T-helper 1 cell treated with Interleukin-12 subunit alpha and Interleukin-12 subunit beta and Interleukin-4 antibody, amounts not matched to agents 30 μg/mL and 1 μg/mL, for 36 hours (primary cell): ENCODE data around the gene ACSF2.

Experiments
- H3K27ac Mint-ChIP-seq: one replicate; pipeline ENCODE4 v1.8.0; 2021; ENCODE audit warnings: mild to moderate bottlenecking, mixed read lengths
- H3K27me3 Mint-ChIP-seq: one replicate; pipeline ENCODE4 v1.8.0; 2021; ENCODE audit warnings: low read depth, mixed read lengths
- H3K36me3 Mint-ChIP-seq: one replicate; pipeline ENCODE4 v1.8.0; 2021; ENCODE audit warnings: low read depth, mixed read lengths
- H3K4me1 Mint-ChIP-seq: one replicate; pipeline ENCODE4 v1.8.0; 2021; ENCODE audit warnings: low read depth, mixed read lengths
- H3K4me3 Mint-ChIP-seq: one replicate; pipeline ENCODE4 v1.8.0; 2021; ENCODE audit warnings: mild to moderate bottlenecking, moderate library complexity, mixed read lengths
- H3K9me3 Mint-ChIP-seq: one replicate; pipeline ENCODE4 v1.8.0; 2021; ENCODE audit warnings: mixed read lengths

ACSF2 gene

GRCh38 chr17:50517011-50517410, 91.0 kb downstream of the ACSF2 start:
- no peak overlapping the region for H3K27ac Mint-ChIP-seq
- peaks cover 15% of the 10 kb centered on the region for H3K4me1 Mint-ChIP-seq
- H3K9me3 Mint-ChIP-seq, result no peaks in the 10 kb centered on the region
- no peaks in the 10 kb centered on the region for H3K27me3 Mint-ChIP-seq
- no peaks in the 10 kb centered on the region for H3K36me3 Mint-ChIP-seq
- no peak overlapping the region for H3K4me3 Mint-ChIP-seq

GRCh38 chr17:50517504-50518383, 91.7 kb downstream of the ACSF2 start:
- no peaks in the 10 kb centered on the region for H3K36me3 Mint-ChIP-seq
- no peak overlapping the region for H3K4me3 Mint-ChIP-seq
- no peaks in the 10 kb centered on the region for H3K9me3 Mint-ChIP-seq
- peaks cover 12% of the 10 kb centered on the region for H3K4me1 Mint-ChIP-seq
- no peaks in the 10 kb centered on the region for H3K27me3 Mint-ChIP-seq
- no peak overlapping the region for H3K27ac Mint-ChIP-seq

GRCh38 chr17:50518384-50519023, 92.5 kb downstream of the ACSF2 start:
- Mint-ChIP-seq H3K36me3 (no peaks in the 10 kb centered on the region), H3K4me3 (no peak overlapping the region), H3K27me3 (no peaks in the 10 kb centered on the region), H3K4me1 (peaks cover 12% of the 10 kb centered on the region), H3K9me3 (no peaks in the 10 kb centered on the region), H3K27ac (no peak overlapping the region)

- Mint-ChIP-seq H3K27ac (no peak overlapping the region), H3K4me1 (peaks cover 12% of the 10 kb centered on the region), H3K36me3 (no peaks in the 10 kb centered on the region), H3K27me3 (no peaks in the 10 kb centered on the region), H3K4me3 (no peak overlapping the region), H3K9me3 (no peaks in the 10 kb centered on the region)
Observed at GRCh38 chr17:50519141-50519834, 93.3 kb downstream of the ACSF2 start.

- H3K4me3 Mint-ChIP-seq, result no peak overlapping the region
- no peak overlapping the region for H3K27ac Mint-ChIP-seq
- no peaks in the 10 kb centered on the region for H3K9me3 Mint-ChIP-seq
- H3K36me3 Mint-ChIP-seq, result no peaks in the 10 kb centered on the region
- peaks cover 12% of the 10 kb centered on the region for H3K4me1 Mint-ChIP-seq
- no peaks in the 10 kb centered on the region for H3K27me3 Mint-ChIP-seq
Observed at GRCh38 chr17:50520483-50520882, 94.5 kb downstream of the ACSF2 start.

- H3K4me3 Mint-ChIP-seq, result no peak overlapping the region
- H3K4me1 Mint-ChIP-seq, result peaks cover 11% of the 10 kb centered on the region
- H3K27ac Mint-ChIP-seq, result no peak overlapping the region
- no peaks in the 10 kb centered on the region for H3K36me3 Mint-ChIP-seq
- H3K27me3 Mint-ChIP-seq, result no peaks in the 10 kb centered on the region
- no peaks in the 10 kb centered on the region for H3K9me3 Mint-ChIP-seq
Observed at GRCh38 chr17:50521514-50521913, 95.5 kb downstream of the ACSF2 start.

- H3K4me1 Mint-ChIP-seq, result no peaks in the 10 kb centered on the region
- no peak overlapping the region for H3K4me3 Mint-ChIP-seq
- H3K9me3 Mint-ChIP-seq, result no peaks in the 10 kb centered on the region
- H3K36me3 Mint-ChIP-seq, result no peaks in the 10 kb centered on the region
- no peaks in the 10 kb centered on the region for H3K27me3 Mint-ChIP-seq
- H3K27ac Mint-ChIP-seq, result no peak overlapping the region
Observed at GRCh38 chr17:50522766-50523165, 96.7 kb downstream of the ACSF2 start.

GRCh38 chr17:50523208-50523607, 97.2 kb downstream of the ACSF2 start:
- no peaks in the 10 kb centered on the region for H3K4me1 Mint-ChIP-seq

More at GRCh38 chr17:50523208-50523607, 97.2 kb downstream of the ACSF2 start:
- Mint-ChIP-seq H3K9me3 (no peaks in the 10 kb centered on the region), H3K27ac (no peak overlapping the region), H3K27me3 (no peaks in the 10 kb centered on the region), H3K4me3 (no peak overlapping the region), H3K36me3 (no peaks in the 10 kb centered on the region)
